ENCODE measurements around the gene ADAMTSL3.
"Not testable (repeated sequence)": the region's sequence is repeated elsewhere in the genome, so short reads cannot be mapped to it uniquely, and the experiment has no call there.

DNA sequence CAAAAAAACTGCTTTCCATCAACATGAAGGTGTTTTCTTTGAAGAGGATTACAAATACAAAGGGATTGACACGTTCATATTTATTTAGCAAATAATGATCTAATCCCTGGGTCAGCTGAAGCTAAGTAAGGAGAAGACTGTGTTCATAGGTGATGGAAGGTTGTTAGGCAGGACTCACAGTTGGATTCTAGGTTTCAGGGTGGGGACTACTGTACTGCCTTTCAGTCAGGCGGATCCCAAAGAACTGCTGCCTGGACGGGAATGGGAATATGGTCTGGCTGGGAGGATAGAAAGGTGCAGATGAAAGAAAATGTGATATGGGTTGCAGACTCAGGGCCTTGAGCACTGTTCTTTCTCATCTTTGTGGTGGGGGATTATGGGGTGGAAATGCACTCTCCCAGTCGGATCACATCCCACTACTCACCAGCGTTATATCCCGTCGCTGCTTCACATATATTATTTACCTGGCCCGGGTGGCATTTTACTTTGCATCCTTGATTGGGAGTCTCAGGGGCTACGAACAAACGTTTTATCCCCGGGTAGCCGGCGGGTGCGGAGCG lies 425.5 kb downstream of the ADAMTSL3 start:
- TF ChIP-seq CTCF (conservative IDR thresholded peaks at IDR 0.05 in 1 of 2, IDR thresholded peaks at IDR 0.05 in 1 of 2; ENCODE audit: extremely low read depth in 1 of 2, insufficient read depth in 1 of 2, low read depth in 1 of 2, low read length in 2 of 2); EZH2 (IDR thresholded peaks at IDR 0.05; ENCODE audit: borderline replicate concordance, low read length): not testable (repeated sequence)

Data from mammary epithelial cell (primary cell).